NCI-H748 (cell line): Measurements from ENCODE around the gene CLDN8.

Source experiments
- DNase-seq: peaks from one replicate; lab custom pipeline; 2025; ENCODE audit not compliant: unreplicated experiment; lab: John Stamatoyannopoulos, UW

CLDN8 gene

GRCh38 chr21:30216041-30216723, at the start of gene CLDN8:
CLDN8 (minus strand) TSS chr21:30216097; CDS start chr21:30215925, 172 bp downstream.
- DNase-seq, result no peak

- peak; percentile 7 for DNase-seq
These were observed 41.9 kb upstream of the CLDN8 start for GRCh38 chr21:30257773-30258172.

- DNase-seq, result no peak
These were observed 40.2 kb upstream of the CLDN8 start for GRCh38 chr21:30256100-30256499.

- no peak for DNase-seq
These were observed 39.8 kb upstream of the CLDN8 start for GRCh38 chr21:30255679-30256078.

GRCh38 chr21:30251781-30252180, 35.9 kb upstream of the CLDN8 start:
- no peak for DNase-seq

- no peak for DNase-seq
These were observed 34.0 kb upstream of the CLDN8 start for GRCh38 chr21:30249936-30250335.

GRCh38 chr21:30248844-30249243, 32.9 kb upstream of the CLDN8 start:
- DNase-seq, result no peak

GRCh38 chr21:30245061-30245460, 29.2 kb upstream of the CLDN8 start:
- no peak for DNase-seq

- no peak for DNase-seq
These were observed 27.8 kb upstream of the CLDN8 start for GRCh38 chr21:30243691-30244090.

GRCh38 chr21:30240661-30241060, 24.8 kb upstream of the CLDN8 start:
- no peak for DNase-seq

- DNase-seq, result no peak
These were observed 22.3 kb upstream of the CLDN8 start for GRCh38 chr21:30238168-30238567.

- no peak for DNase-seq
These were observed 18.7 kb upstream of the CLDN8 start for GRCh38 chr21:30234643-30235042.

GRCh38 chr21:30234050-30234449, 18.2 kb upstream of the CLDN8 start:
- no peak for DNase-seq

GRCh38 chr21:30233228-30234020, 17.5 kb upstream of the CLDN8 start:
- no peak for DNase-seq

- no peak for DNase-seq
These were observed 16.1 kb upstream of the CLDN8 start for GRCh38 chr21:30232011-30232410.

- DNase-seq, result no peak
These were observed 11.9 kb upstream of the CLDN8 start for GRCh38 chr21:30227633-30228404.

- DNase-seq, result no peak
These were observed 11.2 kb upstream of the CLDN8 start for GRCh38 chr21:30227128-30227527.

- DNase-seq, result no peak
These were observed 7.7 kb upstream of the CLDN8 start for GRCh38 chr21:30223596-30223995.

- DNase-seq, result no peak
These were observed 6.8 kb upstream of the CLDN8 start for GRCh38 chr21:30222724-30223123.

GRCh38 chr21:30211071-30211470, 4.8 kb downstream of the CLDN8 start:
- no peak for DNase-seq

- no peak for DNase-seq
These were observed 6.3 kb downstream of the CLDN8 start for GRCh38 chr21:30209601-30210000.

- no peak for DNase-seq
These were observed 8.7 kb downstream of the CLDN8 start for GRCh38 chr21:30207252-30207579.
